Measurements from ENCODE around the gene RBM38. TPM values are rescaled to one million over a fixed set of nuclear protein-coding genes. Genes with fewer than 3 reads are reported as not detected.

Gene RBM38
- 26.7 to 37.7 TPM (median 35.4 TPM) in 5 replicates for total RNA-seq (2022; extraction: Qiagen RNA extraction; ENCODE audit: low read depth)

GRCh38 chr20:57390604-57391438 lies at the start of gene RBM38:
Gene RBM38, plus strand, starts transcription at chr20:57391396. Its CDS starts 186 bp downstream, at chr20:57391582.

DNA sequence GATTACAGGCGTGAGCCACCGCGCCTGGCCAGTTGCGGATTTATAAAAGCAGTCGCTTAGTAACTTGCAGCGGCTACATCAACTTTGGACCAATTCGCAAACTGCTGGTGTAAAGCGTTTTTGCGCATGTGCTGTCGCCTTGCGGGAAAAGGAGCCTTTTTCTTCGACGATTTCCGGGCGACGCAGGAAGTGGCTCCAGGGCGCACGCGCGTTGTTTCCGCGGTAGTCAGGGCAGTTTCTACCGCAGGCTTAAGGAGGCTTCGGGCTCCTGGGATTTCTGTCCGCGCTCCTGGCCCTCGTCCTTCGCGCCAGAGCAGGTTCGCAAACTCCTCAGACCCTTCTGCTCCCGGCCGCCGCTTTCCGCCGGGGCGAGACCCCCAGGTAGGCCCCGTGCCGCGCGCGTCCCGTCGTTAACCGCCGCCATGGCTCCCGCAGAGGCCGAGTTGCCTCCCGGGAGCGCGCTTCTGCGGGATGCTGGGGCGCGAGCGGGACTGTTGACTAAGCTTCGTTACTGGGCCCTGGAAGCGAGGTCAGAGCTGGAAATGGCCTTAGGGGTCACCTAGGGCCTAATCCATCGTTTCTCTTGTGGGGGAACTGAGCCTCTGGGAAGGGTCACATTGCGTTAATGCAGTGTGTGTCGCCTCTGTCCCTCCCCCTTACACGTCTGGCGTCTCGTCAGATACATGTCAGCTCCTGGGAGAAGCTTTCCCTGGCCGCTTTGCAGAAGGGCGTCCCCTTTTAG lies 40.0 kb upstream of the RBM38 start, which contains the start of gene RAE1:
Gene RAE1 (plus strand): TSS at position 214 of the 742 bp plus-strand sequence. CDS start 2,784 bp downstream, outside the sequence.

Other genes starting within 250 kb of the RBM38 start
- gene BMP7, start 124.8 kb upstream of the RBM38 start, total RNA-seq (2022; extraction: Qiagen RNA extraction; ENCODE audit: low read depth): 0.33 to 0.55 TPM (median 0.38 TPM) in 5 replicates
- gene SPO11, start 61.6 kb upstream of the RBM38 start, total RNA-seq (2022; extraction: Qiagen RNA extraction; ENCODE audit: low read depth): not detected in 5 replicates
- gene RAE1, start 40.1 kb upstream of the RBM38 start, total RNA-seq (2022; extraction: Qiagen RNA extraction; ENCODE audit: low read depth): 60.5 to 71.5 TPM (median 62.8 TPM) in 5 replicates
- gene CTCFL, start 133.7 kb downstream of the RBM38 start, total RNA-seq (2022; extraction: Qiagen RNA extraction; ENCODE audit: low read depth): not detected in 5 replicates
- 0.02 to 0.30 TPM (median 0.07 TPM) in 4 of 5 replicates, not detected in the other for gene PCK1, start 169.7 kb downstream of the RBM38 start, total RNA-seq (2022; extraction: Qiagen RNA extraction; ENCODE audit: low read depth)
- gene ZBP1, start 229.0 kb downstream of the RBM38 start, total RNA-seq (2022; extraction: Qiagen RNA extraction; ENCODE audit: low read depth): 0.13 TPM in 1 of 5 replicates, not detected in the others

Data from A549 treated with GW870086 at 1 μM for 4 hours (cell line).